Naive thymus-derived CD4-positive, alpha-beta T cell (primary cell): ENCODE results near the gene FHIT. TPM values are rescaled to one million over a fixed set of nuclear protein-coding genes. Genes with fewer than 3 reads are reported as not detected.
A peak's percentile ranks its signal among the peaks of the same experiment; 100 is the strongest.

Experiments
- ATAC-seq: fragments of 150-1000 bp; cut with Tn5 transposase; 2 replicates; pipeline ENCODE4 v1.10.0; 2021; ENCODE audit warnings: mild to moderate bottlenecking, moderate library complexity
- CTCF ChIA-PET: fragments of 350-600 bp; sonication (Branson Sonifier 250); formaldehyde crosslinking; loops from one replicate; lab custom pipeline; 2021; ENCODE audit warnings: antibody characterized with exemption; lab: Charles Lee
- POLR2A ChIA-PET: fragments of 350-600 bp; sonication (Branson Sonifier 250); formaldehyde crosslinking; loops from one replicate; lab custom pipeline; 2021; ENCODE audit warnings: antibody characterized with exemption, inconsistent platforms; lab: Charles Lee
- DNase-seq, 9 donors: peaks; one replicate each; pipeline versions ENCODE4 v3.0.0 to v3.0.0-alpha.2; 2020 to 2022; ENCODE audit warnings: mixed read lengths in 1 of 9
- H3K27ac ChIP-seq: one replicate; pipeline ENCODE4 v1.7.0; 2013; ENCODE audit warnings: mild to moderate bottlenecking, low read depth, low read length, moderate library complexity
- H3K27me3 ChIP-seq, 2 donors: one replicate each; pipeline ENCODE4 v1.7.0; 2013; ENCODE audit warnings: low read length in 2 of 2, mild to moderate bottlenecking in 2 of 2, moderate library complexity in 2 of 2; ENCODE audit not compliant: control insufficient read depth in 2 of 2, insufficient read depth in 2 of 2
- H3K36me3 ChIP-seq, 3 experiments: 1 replicate in 2 of 3; 2 replicates in 1 of 3; pipeline ENCODE4 v1.7.0; 2013; ENCODE audit warnings: low read length in 3 of 3, mild to moderate bottlenecking in 3 of 3, moderate library complexity in 1 of 3; ENCODE audit not compliant: insufficient read depth in 3 of 3, control insufficient read depth in 2 of 3
- H3K4me1 ChIP-seq, 2 donors: one replicate each; pipeline ENCODE4 v1.7.0; 2013; ENCODE audit warnings: low read length in 2 of 2, mild to moderate bottlenecking in 2 of 2, moderate library complexity in 1 of 2; ENCODE audit not compliant: control insufficient read depth in 2 of 2, insufficient read depth in 2 of 2
- H3K4me3 ChIP-seq: 2 replicates; pipeline ENCODE4 v1.7.0; 2013; ENCODE audit warnings: mild to moderate bottlenecking, low read length
- H3K9me3 ChIP-seq, 3 experiments: 1 replicate in 2 of 3; 2 replicates in 1 of 3; pipeline ENCODE4 v1.7.0; 2013; ENCODE audit warnings: low read length in 3 of 3; ENCODE audit not compliant: control insufficient read depth in 2 of 3
- H3K27ac Mint-ChIP-seq, 9 donors: one replicate each; pipeline ENCODE4 v1.8.0; 2020 to 2022; ENCODE audit warnings: mixed read lengths in 9 of 9, mild to moderate bottlenecking in 8 of 9, moderate library complexity in 5 of 9, inconsistent platforms in 2 of 9
- H3K27me3 Mint-ChIP-seq, 5 donors: one replicate each; pipeline ENCODE4 v1.8.0; 2021 to 2022; ENCODE audit warnings: mixed read lengths in 5 of 5, mild to moderate bottlenecking in 1 of 5
- H3K36me3 Mint-ChIP-seq, 5 donors: one replicate each; pipeline ENCODE4 v1.8.0; 2020 to 2022; ENCODE audit warnings: mixed read lengths in 5 of 5, mild to moderate bottlenecking in 3 of 5, inconsistent platforms in 1 of 5
- H3K4me1 Mint-ChIP-seq, 7 donors: one replicate each; pipeline ENCODE4 v1.8.0; 2020 to 2022; ENCODE audit warnings: mixed read lengths in 7 of 7, mild to moderate bottlenecking in 3 of 7, inconsistent platforms in 1 of 7
- H3K4me3 Mint-ChIP-seq, 10 donors: one replicate each; pipeline ENCODE4 v1.8.0; 2020 to 2022; ENCODE audit warnings: mild to moderate bottlenecking in 10 of 10, mixed read lengths in 10 of 10, moderate library complexity in 6 of 10, inconsistent platforms in 2 of 10
- H3K9me3 Mint-ChIP-seq, 11 donors: one replicate each; pipeline ENCODE4 v1.8.0; 2020 to 2022; ENCODE audit warnings: mixed read lengths in 11 of 11, mild to moderate bottlenecking in 4 of 11, inconsistent platforms in 1 of 11, moderate library complexity in 1 of 11
- intact Hi-C, 2 donors: fragments of 100-400 bp; cut with micrococcal nuclease; formaldehyde crosslinking; loops; one replicate each; pipeline ENCODE4 v1.15.1; 2023
- polyA plus RNA-seq, 2 donors: library from polyadenylated mRNA; unstranded; fragments of 300-500 nt; fragmentation: Illumina TruSeq; gene quantifications; one replicate each; pipeline ENCODE4 v1.2.3, GENCODE V29; 2021
- total RNA-seq, 6 experiments: library from RNA in 5 of 6; stranded (reverse) in 5 of 6; gene quantifications; 1 replicate in 5 of 6; 2 replicates in 1 of 6; pipeline ENCODE4 v1.2.3 and lab custom pipeline; 2021 to 2026

FHIT gene
- total and polyA plus RNA-seq, 7 experiments from 2014 or later = 51.2 to 230 (median 152) TPM

GRCh38 chr3:60024400-60024799 is 1226.9 kb downstream of the FHIT start:
- peaks cover 0 to 59% of the 10 kb centered on the region in 2 donors for H3K4me1 ChIP-seq
- intact Hi-C loops = no loop called here
- no peaks in the 10 kb centered on the region for H3K27me3 ChIP-seq
- DNase-seq (no peak), ATAC-seq (no peak)
- Mint-ChIP-seq H3K27me3 (no peaks in the 10 kb centered on the region), H3K36me3 (peaks cover 0 to 51% (median 39%) of the 10 kb centered on the region in 5 donors), H3K9me3 (peaks cover 0 to 6% (median 0%) of the 10 kb centered on the region in 11 donors), H3K27ac (peak overlapping the region in 8 of 9 donors; percentile 85 to 96 (median 90)), H3K4me1 (peaks cover 30 to 100% (median 93%) of the 10 kb centered on the region in 7 donors), H3K4me3 (peak overlapping the region in 9 of 10 donors; percentile 5 to 82 (median 55))
- no peaks in the 10 kb centered on the region for H3K36me3 ChIP-seq
- no peak overlapping the region for H3K4me3 ChIP-seq
- ChIA-PET CTCF (interaction anchor here (0.6 to 1.8 kb wide), 3 partner anchors 10 to 255 kb away, joined by 3 to 9 read pairs (median 3); no protein-coding TSS in a partner anchor), POLR2A (interaction anchor here (0.6 to 24.0 kb wide), 10 partner anchors 13 to 251 kb away, joined by 3 to 295 read pairs (median 4); no protein-coding TSS in a partner anchor)
- H3K9me3 ChIP-seq = no peaks in the 10 kb centered on the region
- peak overlapping the region; percentile 61 for H3K27ac ChIP-seq

- Mint-ChIP-seq H3K4me3 (peak overlapping the region in 9 of 10 donors; percentile 16 to 86 (median 73)), H3K36me3 (peaks cover 3 to 47% (median 45%) of the 10 kb centered on the region in 5 donors), H3K27me3 (no peaks in the 10 kb centered on the region), H3K9me3 (peaks cover 0 to 16% (median 6%) of the 10 kb centered on the region in 11 donors), H3K27ac (peak overlapping the region; percentile 30 to 96 (median 89)), H3K4me1 (peaks cover 29 to 100% (median 90%) of the 10 kb centered on the region in 7 donors)
- peak overlapping the region; percentile 61 for H3K27ac ChIP-seq
- no peak overlapping the region for H3K4me3 ChIP-seq
- POLR2A ChIA-PET = interaction anchor here (0.6 to 24.0 kb wide), 10 partner anchors 8 to 550 kb away, joined by 3 to 295 read pairs (median 4); no protein-coding TSS in a partner anchor
- ATAC-seq (no peak), DNase-seq (no peak)
- no peaks in the 10 kb centered on the region for H3K36me3 ChIP-seq
- intact Hi-C loops = no loop called here
- peaks cover 5 to 57% of the 10 kb centered on the region in 2 donors for H3K4me1 ChIP-seq
- peaks cover 0 to 4% (median 3%) of the 10 kb centered on the region in 3 experiments for H3K9me3 ChIP-seq
- CTCF ChIA-PET = interaction anchor here (1.0 to 2.5 kb wide), 6 partner anchors 8 to 409 kb away, joined by 3 to 10 read pairs (median 4); no protein-coding TSS in a partner anchor
- H3K27me3 ChIP-seq = no peaks in the 10 kb centered on the region
These were observed 1228.1 kb downstream of the FHIT start for GRCh38 chr3:60023189-60023588.

DNA sequence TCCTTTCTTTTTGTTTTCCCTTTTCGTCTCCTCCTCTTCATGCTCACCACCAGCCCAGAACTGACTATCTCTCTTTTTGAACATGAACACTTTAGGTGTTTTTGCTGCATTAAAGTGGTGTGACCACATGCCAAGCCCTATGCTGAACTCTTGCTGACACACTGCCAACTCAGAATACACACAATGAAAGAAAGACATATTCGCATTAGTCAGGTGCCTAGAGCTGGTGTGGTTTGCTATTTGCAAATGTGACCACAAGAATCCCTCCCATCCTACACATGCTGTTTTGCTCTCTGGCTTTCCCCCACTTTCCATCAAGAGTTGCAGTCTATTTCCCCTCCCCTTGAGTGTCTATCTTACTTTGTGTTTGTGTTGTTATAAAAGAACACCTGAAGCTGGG is 1233.6 kb downstream of the FHIT start:
- Histone ChIP-seq H3K9me3 (peaks cover 0 to 11% (median 8%) of the 10 kb centered on the region in 3 experiments), H3K4me3 (peak overlapping the region; percentile 15), H3K27me3 (no peaks in the 10 kb centered on the region), H3K27ac (peak overlapping the region; percentile 66), H3K36me3 (no peaks in the 10 kb centered on the region), H3K4me1 (peaks cover 37 to 60% of the 10 kb centered on the region in 2 donors)
- Mint-ChIP-seq H3K9me3 (peaks cover 0 to 30% (median 14%) of the 10 kb centered on the region in 11 donors), H3K4me3 (peak overlapping the region; percentile 53 to 88 (median 74)), H3K4me1 (peaks cover 29 to 100% (median 88%) of the 10 kb centered on the region in 7 donors), H3K27ac (peak overlapping the region; percentile 91 to 99 (median 94)), H3K36me3 (peaks cover 11 to 65% (median 60%) of the 10 kb centered on the region in 5 donors), H3K27me3 (no peaks in the 10 kb centered on the region)
- DNase-seq = peak in 8 of 9 donors; percentile 58 to 88 (median 76)
- POLR2A ChIA-PET = interaction anchor here (0.7 to 24.0 kb wide), 19 partner anchors 9 to 150 kb away, joined by 3 to 295 read pairs (median 3); no protein-coding TSS in a partner anchor
- CTCF ChIA-PET = interaction anchor here (0.6 to 1.5 kb wide), 3 partner anchors 9 to 45 kb away, joined by 3 to 4 read pairs (median 3); no protein-coding TSS in a partner anchor
- intact Hi-C loops = loop anchor here (1.0 to 10.0 kb wide), 9 partner anchors 7 to 563 kb away; no protein-coding TSS in a partner anchor
- ATAC-seq = peak; percentile 92

- Mint-ChIP-seq H3K27ac (peak overlapping the region; percentile 67 to 99 (median 91)), H3K4me3 (peak overlapping the region in 9 of 10 donors; percentile 32 to 78 (median 63)), H3K9me3 (peaks cover 5 to 30% (median 15%) of the 10 kb centered on the region in 11 donors), H3K36me3 (peaks cover 14 to 63% (median 50%) of the 10 kb centered on the region in 5 donors), H3K27me3 (no peaks in the 10 kb centered on the region), H3K4me1 (peaks cover 36 to 100% (median 86%) of the 10 kb centered on the region in 7 donors)
- ATAC-seq = no peak
- H3K36me3 ChIP-seq = no peaks in the 10 kb centered on the region
- peaks cover 0 to 11% (median 8%) of the 10 kb centered on the region in 3 experiments for H3K9me3 ChIP-seq
- CTCF ChIA-PET = interaction anchor here (1.5 kb wide), 1 partner anchor 9 kb away, joined by 9 read pairs; no protein-coding TSS in a partner anchor
- H3K27ac ChIP-seq = peak overlapping the region; percentile 43
- POLR2A ChIA-PET = interaction anchor here (0.5 to 24.0 kb wide), 5 partner anchors 8 to 60 kb away, joined by 3 to 295 read pairs (median 3); no protein-coding TSS in a partner anchor
- no peaks in the 10 kb centered on the region for H3K27me3 ChIP-seq
- no peak for DNase-seq
- H3K4me3 ChIP-seq = no peak overlapping the region
- intact Hi-C loops = loop anchor here in 1 of 2 donors (5.0 to 10.0 kb wide), 2 partner anchors 47 to 560 kb away; no protein-coding TSS in a partner anchor
- H3K4me1 ChIP-seq = peaks cover 59 to 82% of the 10 kb centered on the region in 2 donors
These were observed 1236.1 kb downstream of the FHIT start for GRCh38 chr3:60015032-60015705.

- no peaks in the 10 kb centered on the region for H3K27me3 ChIP-seq
- ATAC-seq = no peak
- ChIA-PET POLR2A (interaction anchor here (0.7 to 24.0 kb wide), 8 partner anchors 11 to 732 kb away, joined by 3 to 295 read pairs (median 27); no protein-coding TSS in a partner anchor), CTCF (interaction anchor here (0.6 to 2.1 kb wide), 6 partner anchors 9 to 66 kb away, joined by 3 to 10 read pairs (median 4); no protein-coding TSS in a partner anchor)
- peaks cover 0 to 9% (median 4%) of the 10 kb centered on the region in 3 experiments for H3K9me3 ChIP-seq
- Mint-ChIP-seq H3K27ac (peak overlapping the region; percentile 51 to 100 (median 94)), H3K27me3 (no peaks in the 10 kb centered on the region), H3K9me3 (peaks cover 5 to 15% (median 10%) of the 10 kb centered on the region in 11 donors), H3K4me3 (peak overlapping the region in 9 of 10 donors; percentile 16 to 79 (median 68)), H3K36me3 (peaks cover 12 to 58% (median 40%) of the 10 kb centered on the region in 5 donors), H3K4me1 (peaks cover 35 to 100% (median 91%) of the 10 kb centered on the region in 7 donors)
- intact Hi-C loops = loop anchor here in 1 of 2 donors (10.0 kb wide), 1 partner anchor 558 kb away; no protein-coding TSS in a partner anchor
- peak overlapping the region; percentile 77 for H3K27ac ChIP-seq
- peak overlapping the region; percentile 5 for H3K4me3 ChIP-seq
- DNase-seq = no peak
- H3K36me3 ChIP-seq = no peaks in the 10 kb centered on the region
- peaks cover 74 to 92% of the 10 kb centered on the region in 2 donors for H3K4me1 ChIP-seq
These were observed 1238.0 kb downstream of the FHIT start for GRCh38 chr3:60013241-60013640.
